ENCODE results near the gene RAP2A.

RAP2A gene

DNA sequence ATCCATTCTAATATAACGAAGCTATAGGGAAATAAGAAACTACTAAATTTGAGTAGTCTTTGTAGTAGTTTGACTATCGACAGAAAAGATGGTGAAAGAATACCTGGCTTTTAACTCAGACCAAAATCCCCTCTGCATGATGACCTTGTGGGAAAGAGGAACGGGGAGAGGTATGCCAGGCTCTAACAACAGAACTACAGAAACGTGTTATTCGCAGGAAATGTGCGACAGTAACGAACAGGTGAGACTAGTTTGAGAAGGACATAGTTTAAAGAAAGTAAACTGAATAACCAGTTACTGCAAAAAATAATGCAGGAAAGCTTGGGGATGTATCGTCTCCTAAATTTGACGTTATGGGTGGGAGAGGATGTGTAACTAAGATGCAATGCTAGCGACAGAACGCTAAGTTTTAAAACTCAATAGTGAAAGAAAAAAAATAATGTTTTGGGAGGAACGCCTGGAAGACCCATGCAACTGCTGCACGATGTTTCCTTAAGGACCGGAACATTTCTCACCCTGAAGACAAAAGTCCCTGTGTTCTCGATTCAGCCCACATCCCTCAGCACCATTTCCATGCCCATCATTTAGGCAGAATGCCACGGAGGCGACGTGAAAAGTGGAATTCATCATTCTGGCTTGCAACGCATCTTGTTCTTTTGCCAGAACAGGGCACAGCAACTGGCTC is 1.6 kb upstream of the RAP2A start:
- peak overlapping the region; percentile 89 for H3K27ac ChIP-seq
- TF ChIP-seq, protein P1, sequence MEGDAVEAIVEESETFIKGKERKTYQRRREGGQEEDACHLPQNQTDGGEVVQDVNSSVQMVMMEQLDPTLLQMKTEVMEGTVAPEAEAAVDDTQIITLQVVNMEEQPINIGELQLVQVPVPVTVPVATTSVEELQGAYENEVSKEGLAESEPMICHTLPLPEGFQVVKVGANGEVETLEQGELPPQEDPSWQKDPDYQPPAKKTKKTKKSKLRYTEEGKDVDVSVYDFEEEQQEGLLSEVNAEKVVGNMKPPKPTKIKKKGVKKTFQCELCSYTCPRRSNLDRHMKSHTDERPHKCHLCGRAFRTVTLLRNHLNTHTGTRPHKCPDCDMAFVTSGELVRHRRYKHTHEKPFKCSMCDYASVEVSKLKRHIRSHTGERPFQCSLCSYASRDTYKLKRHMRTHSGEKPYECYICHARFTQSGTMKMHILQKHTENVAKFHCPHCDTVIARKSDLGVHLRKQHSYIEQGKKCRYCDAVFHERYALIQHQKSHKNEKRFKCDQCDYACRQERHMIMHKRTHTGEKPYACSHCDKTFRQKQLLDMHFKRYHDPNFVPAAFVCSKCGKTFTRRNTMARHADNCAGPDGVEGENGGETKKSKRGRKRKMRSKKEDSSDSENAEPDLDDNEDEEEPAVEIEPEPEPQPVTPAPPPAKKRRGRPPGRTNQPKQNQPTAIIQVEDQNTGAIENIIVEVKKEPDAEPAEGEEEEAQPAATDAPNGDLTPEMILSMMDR (conservative IDR thresholded peaks at IDR 0.05), result no peak

DNA sequence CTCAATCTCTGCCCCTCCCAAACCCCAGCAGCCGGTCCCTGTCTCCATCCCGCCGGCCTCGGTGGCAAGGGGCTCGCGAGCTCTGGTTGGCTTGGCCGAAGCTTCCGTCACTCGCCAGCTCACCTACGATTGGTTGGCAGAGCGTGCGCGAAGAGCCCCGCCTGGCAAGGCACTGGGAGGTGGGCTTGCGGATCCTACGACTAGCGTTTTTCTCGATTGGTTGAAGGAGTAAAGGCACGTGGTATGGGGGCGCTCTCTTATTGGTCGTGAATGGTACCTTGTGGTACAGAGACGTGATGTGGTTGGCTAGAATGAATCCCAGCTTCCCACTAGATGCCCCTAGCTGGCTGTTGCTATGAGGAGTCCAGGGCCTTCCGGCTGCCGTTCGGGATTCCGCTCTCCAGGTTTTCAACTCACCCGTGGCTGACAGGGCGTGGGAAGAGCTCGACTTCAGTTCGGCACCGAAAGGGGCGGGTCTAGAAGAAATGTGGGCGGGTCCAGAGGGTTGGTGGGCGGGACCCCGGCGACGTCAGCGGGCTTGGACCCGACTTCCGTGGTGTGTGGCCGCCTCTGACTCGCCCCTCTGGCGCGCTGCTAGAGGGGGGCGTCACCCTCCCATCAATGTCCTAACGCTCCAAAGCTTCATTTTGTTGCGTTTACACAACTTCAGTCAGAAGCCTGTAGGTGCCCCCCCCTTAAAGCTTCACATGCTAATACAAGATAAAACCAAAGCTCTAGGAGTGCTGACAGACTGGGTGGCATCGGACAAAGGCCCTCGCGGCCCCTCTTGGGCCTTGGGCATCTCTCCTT is 847 bp upstream of the RAP2A start:
- TF ChIP-seq, protein P1 (conservative IDR thresholded peaks at IDR 0.05), result no peak
- H3K27ac ChIP-seq, result peak overlapping the region; percentile 89

DNA sequence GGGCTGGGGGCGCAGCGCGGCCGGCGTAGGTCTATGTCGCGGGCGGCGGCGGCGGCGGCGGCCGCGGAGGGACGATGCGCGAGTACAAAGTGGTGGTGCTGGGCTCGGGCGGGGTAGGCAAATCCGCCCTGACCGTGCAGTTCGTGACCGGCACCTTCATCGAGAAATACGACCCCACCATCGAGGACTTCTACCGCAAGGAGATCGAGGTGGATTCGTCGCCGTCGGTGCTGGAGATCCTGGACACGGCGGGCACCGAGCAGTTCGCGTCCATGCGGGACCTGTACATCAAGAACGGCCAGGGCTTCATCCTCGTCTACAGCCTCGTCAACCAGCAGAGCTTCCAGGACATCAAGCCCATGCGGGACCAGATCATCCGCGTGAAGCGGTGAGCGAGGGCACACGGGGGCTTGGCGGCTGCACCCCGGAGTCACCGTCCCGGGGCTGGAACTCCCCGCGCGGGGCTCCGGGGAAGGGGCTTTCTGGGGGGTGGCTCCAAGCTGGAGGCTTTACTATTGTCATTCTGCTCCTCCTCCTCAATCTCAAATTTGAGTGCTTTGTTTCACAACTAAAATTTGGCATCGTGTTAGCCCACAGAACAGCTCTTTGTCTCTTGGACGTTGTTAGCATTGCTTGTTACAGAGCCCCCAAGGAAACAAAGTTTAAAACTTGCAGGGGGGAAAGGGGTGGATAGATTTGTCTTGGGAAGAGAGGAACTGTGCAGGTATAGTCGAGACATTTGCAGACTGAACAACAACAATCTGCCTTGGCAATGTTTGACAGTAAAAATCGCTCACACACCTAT is 630 bp downstream of the RAP2A start:
- TF ChIP-seq, protein P1 (conservative IDR thresholded peaks at IDR 0.05), result no peak
- H3K27ac ChIP-seq, result peak overlapping the region; percentile 89

DNA sequence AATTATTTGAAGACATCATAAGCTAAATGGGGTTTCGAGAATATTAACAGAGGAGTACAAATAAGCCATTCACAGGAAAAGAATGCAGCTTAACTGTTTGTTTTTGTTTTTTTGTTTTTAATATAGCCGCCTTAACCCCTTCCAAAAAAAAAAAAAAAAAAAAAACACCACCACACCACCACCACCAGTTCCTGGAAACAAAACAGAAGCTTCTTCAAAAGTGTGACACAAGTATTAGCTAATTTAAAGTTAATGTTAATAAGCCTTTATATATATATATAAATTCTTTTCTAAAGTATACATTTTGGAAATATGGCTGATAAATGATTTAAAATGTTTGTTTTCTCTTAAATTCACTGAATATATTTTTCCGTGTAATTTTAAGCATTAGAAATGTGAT is 1.4 kb downstream of the RAP2A start:
- peak overlapping the region; percentile 89 for H3K27ac ChIP-seq
- TF ChIP-seq, protein P1 (conservative IDR thresholded peaks at IDR 0.05), result no peak

DNA sequence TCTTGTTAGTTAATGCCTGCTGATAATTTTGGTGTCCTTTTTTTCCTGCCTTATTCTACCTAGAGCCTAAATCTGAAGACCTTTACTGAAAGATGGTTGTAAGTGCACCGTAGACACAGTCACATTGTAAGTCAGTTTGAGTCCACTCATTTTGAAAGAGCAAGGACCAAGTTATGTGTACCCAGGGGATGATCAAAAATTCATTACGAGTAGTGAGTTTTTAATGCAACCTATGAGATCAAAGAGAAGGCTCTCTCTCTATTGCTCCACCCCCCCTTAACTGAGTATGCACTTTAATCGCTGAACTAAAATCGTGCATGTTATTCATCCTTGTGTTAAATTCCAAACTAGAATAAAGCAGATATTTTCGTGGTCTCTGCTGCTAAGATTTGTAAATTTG is 1.8 kb downstream of the RAP2A start:
- H3K27ac ChIP-seq, result no peak overlapping the region
- TF ChIP-seq, protein P1 (conservative IDR thresholded peaks at IDR 0.05), result no peak

DNA sequence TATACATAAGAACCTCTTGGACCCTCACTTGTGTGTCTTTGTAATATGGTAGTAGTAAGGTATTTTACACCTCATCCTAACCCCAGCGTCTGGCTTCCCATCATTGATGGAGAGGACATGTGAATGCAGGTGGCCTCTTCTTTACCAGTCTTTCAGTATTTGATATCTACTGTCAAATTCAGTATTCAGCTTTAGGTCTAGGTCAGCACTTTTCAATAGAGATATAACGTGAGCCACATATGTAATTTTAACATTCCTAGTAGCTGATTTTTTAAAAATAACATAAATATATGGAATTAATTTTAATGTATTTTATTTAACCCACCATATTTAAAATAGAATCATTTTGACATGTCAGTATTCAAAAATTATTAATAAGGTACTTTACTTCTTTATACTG is 2.9 kb downstream of the RAP2A start:
- H3K27ac ChIP-seq, result no peak overlapping the region
- TF ChIP-seq, protein P1 (conservative IDR thresholded peaks at IDR 0.05), result no peak

DNA sequence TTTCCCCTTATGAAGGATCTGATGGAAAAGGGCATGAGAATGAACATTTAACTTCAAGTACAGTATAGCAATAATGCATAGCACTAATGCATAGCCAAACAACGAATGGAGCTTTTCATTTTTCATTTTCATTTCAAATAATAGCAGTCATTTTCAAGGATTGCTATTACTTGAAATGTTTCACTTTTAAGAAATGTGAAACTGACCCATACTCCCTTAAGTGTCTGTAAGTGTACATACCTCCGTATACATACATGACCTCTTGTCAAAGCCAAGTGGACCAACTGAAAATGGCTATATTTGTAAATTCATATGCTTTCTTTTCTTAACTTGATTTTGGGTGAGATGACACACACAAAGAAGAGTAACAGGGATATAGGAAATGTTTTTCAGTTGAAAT is 3.8 kb downstream of the RAP2A start:
- no peak overlapping the region for H3K27ac ChIP-seq
- TF ChIP-seq, protein P1 (conservative IDR thresholded peaks at IDR 0.05), result no peak
